GM12873 (cell line): ENCODE results near the gene PYDC1.

Source experiments
- CTCF ChIP-seq: IDR thresholded peaks from 2 replicates; pipeline ENCODE4 v1.5.1; 2012; ENCODE audit warnings: low read depth, mild to moderate bottlenecking, moderate library complexity, low read length, control low read depth; ENCODE audit not compliant: insufficient read depth; ENCODE audit errors: missing control alignments

PYDC1 gene

GRCh38 chr16:31229501-31229900, 12.6 kb upstream of the PYDC1 start:
- TF ChIP-seq CTCF, result no peak

GRCh38 chr16:31228206-31228605, 11.3 kb upstream of the PYDC1 start:
- TF ChIP-seq CTCF, result no peak

- no peak for TF ChIP-seq CTCF
These were observed 8.3 kb upstream of the PYDC1 start for GRCh38 chr16:31225193-31225592.

GRCh38 chr16:31224092-31224955, 7.4 kb upstream of the PYDC1 start:
- no peak for TF ChIP-seq CTCF

GRCh38 chr16:31223044-31223443, 6.1 kb upstream of the PYDC1 start:
- no peak for TF ChIP-seq CTCF

GRCh38 chr16:31221357-31222160, 4.6 kb upstream of the PYDC1 start:
- no peak for TF ChIP-seq CTCF

- no peak for TF ChIP-seq CTCF
These were observed 2.3 kb upstream of the PYDC1 start for GRCh38 chr16:31219154-31219741.
